ENCODE data around the gene NPIPA8. TPM values are rescaled to one million over a fixed set of nuclear protein-coding genes. Genes with fewer than 3 reads are reported as not detected.
"Not testable (repeated sequence)": the region's sequence is repeated elsewhere in the genome, so short reads cannot be mapped to it uniquely, and the experiment has no call there.

Gene NPIPA8
- total RNA-seq = 10 to 100 TPM in 1 of 2 donors, not detected in 1; 10.2 TPM

- H3K27ac ChIP-seq; H3K36me3 ChIP-seq; H3K9me3 ChIP-seq; DNase-seq (ENCODE audit: low spot score); H3K4me3 ChIP-seq; H3K4me1 ChIP-seq; H3K27me3 ChIP-seq: not testable (repeated sequence)
These were observed at the start of gene NPIPA8 for GRCh38 chr16:18336636-18337035. TSS of gene NPIPA8 (minus strand) at chr16:18336736. CDS start at chr16:18332662, 4,074 bp downstream.

- not testable (repeated sequence) for H3K27me3 ChIP-seq; H3K4me3 ChIP-seq; H3K36me3 ChIP-seq; H3K27ac ChIP-seq; H3K4me1 ChIP-seq; DNase-seq (ENCODE audit: low spot score); H3K9me3 ChIP-seq
These were observed 48.7 kb upstream of the NPIPA8 start for GRCh38 chr16:18385285-18385684.

GRCh38 chr16:18384869-18385268 lies 48.3 kb upstream of the NPIPA8 start:
- H3K4me3 ChIP-seq; H3K4me1 ChIP-seq; H3K27ac ChIP-seq; DNase-seq (ENCODE audit: low spot score); H3K36me3 ChIP-seq; H3K27me3 ChIP-seq; H3K9me3 ChIP-seq: not testable (repeated sequence)

GRCh38 chr16:18384098-18384636 lies 47.6 kb upstream of the NPIPA8 start:
- H3K9me3 ChIP-seq; H3K36me3 ChIP-seq; H3K27ac ChIP-seq; H3K4me1 ChIP-seq; H3K4me3 ChIP-seq; DNase-seq (ENCODE audit: low spot score); H3K27me3 ChIP-seq: not testable (repeated sequence)

GRCh38 chr16:18382696-18383095 lies 46.2 kb upstream of the NPIPA8 start:
- not testable (repeated sequence) for H3K36me3 ChIP-seq; H3K4me1 ChIP-seq; H3K4me3 ChIP-seq; H3K27me3 ChIP-seq; H3K9me3 ChIP-seq; H3K27ac ChIP-seq; DNase-seq (ENCODE audit: low spot score)

GRCh38 chr16:18347742-18348141 lies 11.2 kb upstream of the NPIPA8 start:
- not testable (repeated sequence) for H3K4me3 ChIP-seq; H3K27ac ChIP-seq; DNase-seq (ENCODE audit: low spot score); H3K27me3 ChIP-seq; H3K36me3 ChIP-seq; H3K9me3 ChIP-seq; H3K4me1 ChIP-seq

GRCh38 chr16:18346993-18347392 lies 10.5 kb upstream of the NPIPA8 start:
- H3K27me3 ChIP-seq; H3K4me1 ChIP-seq; DNase-seq (ENCODE audit: low spot score); H3K36me3 ChIP-seq; H3K27ac ChIP-seq; H3K4me3 ChIP-seq; H3K9me3 ChIP-seq: not testable (repeated sequence)

GRCh38 chr16:18344634-18345033 lies 8.1 kb upstream of the NPIPA8 start:
- not testable (repeated sequence) for H3K4me3 ChIP-seq; H3K27ac ChIP-seq; DNase-seq (ENCODE audit: low spot score)

GRCh38 chr16:18341986-18342385 lies 5.5 kb upstream of the NPIPA8 start:
- not testable (repeated sequence) for H3K4me3 ChIP-seq; H3K9me3 ChIP-seq; H3K36me3 ChIP-seq; DNase-seq (ENCODE audit: low spot score); H3K27me3 ChIP-seq; H3K27ac ChIP-seq; H3K4me1 ChIP-seq

More at GRCh38 chr16:18344634-18345033, 8.1 kb upstream of the NPIPA8 start:
- H3K27me3 ChIP-seq, H3K9me3 ChIP-seq, H3K36me3 ChIP-seq, H3K4me1 ChIP-seq: not testable (repeated sequence)

GRCh38 chr16:18341417-18341960 lies 5.0 kb upstream of the NPIPA8 start:
- H3K36me3 ChIP-seq; H3K9me3 ChIP-seq; DNase-seq (ENCODE audit: low spot score); H3K27me3 ChIP-seq; H3K4me1 ChIP-seq; H3K27ac ChIP-seq; H3K4me3 ChIP-seq: not testable (repeated sequence)

GRCh38 chr16:18339210-18339609 lies 2.7 kb upstream of the NPIPA8 start:
- DNase-seq (ENCODE audit: low spot score); H3K4me3 ChIP-seq; H3K36me3 ChIP-seq; H3K27me3 ChIP-seq; H3K9me3 ChIP-seq; H3K27ac ChIP-seq; H3K4me1 ChIP-seq: not testable (repeated sequence)

GRCh38 chr16:18311811-18312210 lies 24.7 kb downstream of the NPIPA8 start:
- H3K36me3 ChIP-seq; H3K27ac ChIP-seq; H3K4me3 ChIP-seq; DNase-seq (ENCODE audit: low spot score); H3K9me3 ChIP-seq; H3K4me1 ChIP-seq; H3K27me3 ChIP-seq: not testable (repeated sequence)

GRCh38 chr16:18309159-18309558 lies 27.4 kb downstream of the NPIPA8 start:
- H3K9me3 ChIP-seq; DNase-seq (ENCODE audit: low spot score); H3K4me3 ChIP-seq: not testable (repeated sequence)

GRCh38 chr16:18307241-18307640 lies 29.3 kb downstream of the NPIPA8 start:
- H3K9me3 ChIP-seq; DNase-seq (ENCODE audit: low spot score); H3K27ac ChIP-seq; H3K27me3 ChIP-seq; H3K4me1 ChIP-seq; H3K4me3 ChIP-seq; H3K36me3 ChIP-seq: not testable (repeated sequence)

More at GRCh38 chr16:18309159-18309558, 27.4 kb downstream of the NPIPA8 start:
- H3K27ac ChIP-seq, H3K36me3 ChIP-seq, H3K4me1 ChIP-seq, H3K27me3 ChIP-seq: not testable (repeated sequence)

GRCh38 chr16:18306066-18306465 lies 30.5 kb downstream of the NPIPA8 start:
- H3K4me3 ChIP-seq; H3K4me1 ChIP-seq; H3K36me3 ChIP-seq; H3K9me3 ChIP-seq; H3K27me3 ChIP-seq; DNase-seq (ENCODE audit: low spot score); H3K27ac ChIP-seq: not testable (repeated sequence)

All from right atrium auricular region (tissue), 2 donors.